K562 (cell line): ENCODE measurements around the gene OR11L1. TPM values are rescaled to one million over a fixed set of nuclear protein-coding genes. Genes with fewer than 3 reads are reported as not detected.

Source experiments
- GABPA ChIP-seq: fragments of 200-800 bp; sonication (Bioruptor generic); conservative IDR thresholded peaks from 2 replicates; pipeline ENCODE4 v1.6.1; 2016; ENCODE audit warnings: low read depth, missing genetic modification characterization, missing compliant biosample characterization
- HEY1 ChIP-seq: fragments of 250-450 bp; sonication (Bioruptor Pico); IDR thresholded peaks from 2 replicates; pipeline ENCODE4 v1.5.0; 2020; ENCODE audit warnings: mild to moderate bottlenecking, moderate library complexity, borderline replicate concordance
- HSF4 ChIP-seq: fragments of 250-450 bp; sonication (Bioruptor Pico); IDR thresholded peaks from 2 replicates; pipeline ENCODE4 v2.1.2; 2022; ENCODE audit warnings: mild to moderate bottlenecking, moderate library complexity, borderline replicate concordance
- RBBP5 ChIP-seq: fragments of 200-600 bp; sonication (generic); IDR thresholded peaks from 2 replicates; pipeline ENCODE4 v1.6.1; 2012; ENCODE audit warnings: borderline replicate concordance, mild to moderate bottlenecking, low read length, control low read depth, inconsistent platforms; ENCODE audit not compliant: insufficient read depth, poor library complexity, severe bottlenecking
- ZBED1 ChIP-seq: IDR thresholded peaks from 2 replicates; pipeline ENCODE4 v1.6.1; 2014
- ZNF583 ChIP-seq: fragments of 250-450 bp; sonication (Bioruptor Pico); IDR thresholded peaks from 2 replicates; pipeline ENCODE4 v1.4.0; 2020
- ZNF699 ChIP-seq: fragments of 250-450 bp; sonication (Bioruptor Pico); IDR thresholded peaks from 2 replicates; pipeline ENCODE4 v1.8.0; 2021; ENCODE audit warnings: mild to moderate bottlenecking, moderate library complexity; ENCODE audit not compliant: insufficient replicate concordance
- polyA plus RNA-seq, 8 experiments: library from polyadenylated mRNA; depleted of rRNA in 4 of 8; stranded (reverse) in 5 of 8; unstranded in 3 of 8; fragments of >200 nt; fragmentation: Nextera tagmentation in 2 of 8; fragmentation: Illumina TruSeq in 1 of 8; extraction: Ambion mirVana in 2 of 8; extraction: Trizol in 1 of 8; gene quantifications; 2 replicates each; pipeline versions ENCODE4 v1.2.1 to v1.2.3, GENCODE V29; 2011 to 2014; ENCODE audit warnings: inconsistent platforms in 1 of 8, missing spikeins in 1 of 8
- total RNA-seq, 7 experiments: library from RNA; depleted of rRNA in 6 of 7; stranded (reverse); fragments of >200 nt in 6 of 7; fragmentation: Illumina TruSeq in 2 of 7; extraction: Trizol in 2 of 7; gene quantifications; 2 replicates each; pipeline versions ENCODE4 v1.2.1 to v1.2.3, GENCODE V29; 2011 to 2021; ENCODE audit warnings: low replicate concordance in 1 of 7
- TF ChIP-seq, protein P1 (sequence below), 2 experiments: fragments of 450-650 bp; formaldehyde crosslinking in 1 of 2; IDR thresholded peaks; 2 replicates each; pipeline versions ENCODE4 v1.4.0 to v1.6.1; 2014 to 2020; ENCODE audit warnings: mild to moderate bottlenecking in 2 of 2, borderline replicate concordance in 1 of 2, low read depth in 1 of 2
- TF ChIP-seq, protein P2 (sequence below): fragments of 200-800 bp; sonication (Bioruptor generic); IDR thresholded peaks from 2 replicates; pipeline ENCODE4 v1.6.1; 2016; ENCODE audit warnings: missing genetic modification characterization, missing compliant biosample characterization
- TF ChIP-seq, protein P3 (sequence below): fragments of 450-650 bp; IDR thresholded peaks from 2 replicates; pipeline ENCODE4 v1.6.1; 2016; ENCODE audit warnings: mild to moderate bottlenecking

The OR11L1 gene
- total and polyA plus RNA-seq, 9 of the 15 experiments (the other 6 are each of a cell fraction or from before 2014, with no cell fraction given): not detected

DNA sequence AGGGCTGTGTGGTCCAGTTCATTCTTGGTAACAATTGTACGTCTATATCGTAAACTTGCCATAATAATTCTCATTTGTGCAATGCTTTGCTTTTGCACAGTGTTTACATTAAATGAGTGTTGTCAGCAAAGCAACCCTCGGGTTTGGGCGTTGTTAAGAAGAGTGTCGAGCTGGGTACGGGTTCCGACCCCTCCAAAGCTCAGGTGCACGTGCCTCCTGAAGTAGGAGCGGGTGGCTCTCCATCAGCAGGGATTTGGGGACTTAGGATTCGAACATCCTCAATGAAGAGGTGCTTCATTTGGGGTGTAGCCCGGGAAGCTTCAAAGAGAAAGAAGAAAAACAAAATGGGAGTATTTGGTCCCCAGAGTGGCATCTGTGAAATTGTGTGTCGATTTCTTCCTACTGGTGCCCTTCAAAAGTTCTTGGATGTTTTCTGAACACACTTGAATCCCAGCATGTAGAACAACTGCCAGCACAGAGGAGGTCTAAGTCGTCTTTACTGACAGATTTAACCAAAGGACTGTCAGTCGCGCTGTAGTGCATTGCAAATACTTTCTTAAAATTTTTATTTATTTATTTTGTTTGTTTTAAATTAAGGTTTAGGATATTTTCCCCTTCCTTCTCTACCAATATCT, 16.4 kb upstream of the OR11L1 start (continued):
- TF ChIP-seq, protein P1, sequence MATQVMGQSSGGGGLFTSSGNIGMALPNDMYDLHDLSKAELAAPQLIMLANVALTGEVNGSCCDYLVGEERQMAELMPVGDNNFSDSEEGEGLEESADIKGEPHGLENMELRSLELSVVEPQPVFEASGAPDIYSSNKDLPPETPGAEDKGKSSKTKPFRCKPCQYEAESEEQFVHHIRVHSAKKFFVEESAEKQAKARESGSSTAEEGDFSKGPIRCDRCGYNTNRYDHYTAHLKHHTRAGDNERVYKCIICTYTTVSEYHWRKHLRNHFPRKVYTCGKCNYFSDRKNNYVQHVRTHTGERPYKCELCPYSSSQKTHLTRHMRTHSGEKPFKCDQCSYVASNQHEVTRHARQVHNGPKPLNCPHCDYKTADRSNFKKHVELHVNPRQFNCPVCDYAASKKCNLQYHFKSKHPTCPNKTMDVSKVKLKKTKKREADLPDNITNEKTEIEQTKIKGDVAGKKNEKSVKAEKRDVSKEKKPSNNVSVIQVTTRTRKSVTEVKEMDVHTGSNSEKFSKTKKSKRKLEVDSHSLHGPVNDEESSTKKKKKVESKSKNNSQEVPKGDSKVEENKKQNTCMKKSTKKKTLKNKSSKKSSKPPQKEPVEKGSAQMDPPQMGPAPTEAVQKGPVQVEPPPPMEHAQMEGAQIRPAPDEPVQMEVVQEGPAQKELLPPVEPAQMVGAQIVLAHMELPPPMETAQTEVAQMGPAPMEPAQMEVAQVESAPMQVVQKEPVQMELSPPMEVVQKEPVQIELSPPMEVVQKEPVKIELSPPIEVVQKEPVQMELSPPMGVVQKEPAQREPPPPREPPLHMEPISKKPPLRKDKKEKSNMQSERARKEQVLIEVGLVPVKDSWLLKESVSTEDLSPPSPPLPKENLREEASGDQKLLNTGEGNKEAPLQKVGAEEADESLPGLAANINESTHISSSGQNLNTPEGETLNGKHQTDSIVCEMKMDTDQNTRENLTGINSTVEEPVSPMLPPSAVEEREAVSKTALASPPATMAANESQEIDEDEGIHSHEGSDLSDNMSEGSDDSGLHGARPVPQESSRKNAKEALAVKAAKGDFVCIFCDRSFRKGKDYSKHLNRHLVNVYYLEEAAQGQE (IDR thresholded peaks at IDR 0.05; ENCODE audit: borderline replicate concordance): no peak
- TF ChIP-seq, protein P1 (CRISPR knock-in tag; IDR thresholded peaks at IDR 0.05; ENCODE audit: low read depth): no peak
- TF ChIP-seq ZNF699 (CRISPR knock-in tag) (no peak), GABPA (no peak), HSF4 (CRISPR knock-in tag) (no peak), HEY1 (no peak), ZNF583 (CRISPR knock-in tag) (no peak), RBBP5 (no peak), ZBED1 (no peak)
- TF ChIP-seq, protein P2, sequence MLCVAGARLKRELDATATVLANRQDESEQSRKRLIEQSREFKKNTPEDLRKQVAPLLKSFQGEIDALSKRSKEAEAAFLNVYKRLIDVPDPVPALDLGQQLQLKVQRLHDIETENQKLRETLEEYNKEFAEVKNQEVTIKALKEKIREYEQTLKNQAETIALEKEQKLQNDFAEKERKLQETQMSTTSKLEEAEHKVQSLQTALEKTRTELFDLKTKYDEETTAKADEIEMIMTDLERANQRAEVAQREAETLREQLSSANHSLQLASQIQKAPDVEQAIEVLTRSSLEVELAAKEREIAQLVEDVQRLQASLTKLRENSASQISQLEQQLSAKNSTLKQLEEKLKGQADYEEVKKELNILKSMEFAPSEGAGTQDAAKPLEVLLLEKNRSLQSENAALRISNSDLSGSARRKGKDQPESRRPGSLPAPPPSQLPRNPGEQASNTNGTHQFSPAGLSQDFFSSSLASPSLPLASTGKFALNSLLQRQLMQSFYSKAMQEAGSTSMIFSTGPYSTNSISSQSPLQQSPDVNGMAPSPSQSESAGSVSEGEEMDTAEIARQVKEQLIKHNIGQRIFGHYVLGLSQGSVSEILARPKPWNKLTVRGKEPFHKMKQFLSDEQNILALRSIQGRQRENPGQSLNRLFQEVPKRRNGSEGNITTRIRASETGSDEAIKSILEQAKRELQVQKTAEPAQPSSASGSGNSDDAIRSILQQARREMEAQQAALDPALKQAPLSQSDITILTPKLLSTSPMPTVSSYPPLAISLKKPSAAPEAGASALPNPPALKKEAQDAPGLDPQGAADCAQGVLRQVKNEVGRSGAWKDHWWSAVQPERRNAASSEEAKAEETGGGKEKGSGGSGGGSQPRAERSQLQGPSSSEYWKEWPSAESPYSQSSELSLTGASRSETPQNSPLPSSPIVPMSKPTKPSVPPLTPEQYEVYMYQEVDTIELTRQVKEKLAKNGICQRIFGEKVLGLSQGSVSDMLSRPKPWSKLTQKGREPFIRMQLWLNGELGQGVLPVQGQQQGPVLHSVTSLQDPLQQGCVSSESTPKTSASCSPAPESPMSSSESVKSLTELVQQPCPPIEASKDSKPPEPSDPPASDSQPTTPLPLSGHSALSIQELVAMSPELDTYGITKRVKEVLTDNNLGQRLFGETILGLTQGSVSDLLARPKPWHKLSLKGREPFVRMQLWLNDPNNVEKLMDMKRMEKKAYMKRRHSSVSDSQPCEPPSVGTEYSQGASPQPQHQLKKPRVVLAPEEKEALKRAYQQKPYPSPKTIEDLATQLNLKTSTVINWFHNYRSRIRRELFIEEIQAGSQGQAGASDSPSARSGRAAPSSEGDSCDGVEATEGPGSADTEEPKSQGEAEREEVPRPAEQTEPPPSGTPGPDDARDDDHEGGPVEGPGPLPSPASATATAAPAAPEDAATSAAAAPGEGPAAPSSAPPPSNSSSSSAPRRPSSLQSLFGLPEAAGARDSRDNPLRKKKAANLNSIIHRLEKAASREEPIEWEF (CRISPR knock-in tag): no peak
- TF ChIP-seq, protein P3, sequence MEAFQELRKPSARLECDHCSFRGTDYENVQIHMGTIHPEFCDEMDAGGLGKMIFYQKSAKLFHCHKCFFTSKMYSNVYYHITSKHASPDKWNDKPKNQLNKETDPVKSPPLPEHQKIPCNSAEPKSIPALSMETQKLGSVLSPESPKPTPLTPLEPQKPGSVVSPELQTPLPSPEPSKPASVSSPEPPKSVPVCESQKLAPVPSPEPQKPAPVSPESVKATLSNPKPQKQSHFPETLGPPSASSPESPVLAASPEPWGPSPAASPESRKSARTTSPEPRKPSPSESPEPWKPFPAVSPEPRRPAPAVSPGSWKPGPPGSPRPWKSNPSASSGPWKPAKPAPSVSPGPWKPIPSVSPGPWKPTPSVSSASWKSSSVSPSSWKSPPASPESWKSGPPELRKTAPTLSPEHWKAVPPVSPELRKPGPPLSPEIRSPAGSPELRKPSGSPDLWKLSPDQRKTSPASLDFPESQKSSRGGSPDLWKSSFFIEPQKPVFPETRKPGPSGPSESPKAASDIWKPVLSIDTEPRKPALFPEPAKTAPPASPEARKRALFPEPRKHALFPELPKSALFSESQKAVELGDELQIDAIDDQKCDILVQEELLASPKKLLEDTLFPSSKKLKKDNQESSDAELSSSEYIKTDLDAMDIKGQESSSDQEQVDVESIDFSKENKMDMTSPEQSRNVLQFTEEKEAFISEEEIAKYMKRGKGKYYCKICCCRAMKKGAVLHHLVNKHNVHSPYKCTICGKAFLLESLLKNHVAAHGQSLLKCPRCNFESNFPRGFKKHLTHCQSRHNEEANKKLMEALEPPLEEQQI: no peak
